HG02938 (cell line): ENCODE results near the gene RRBP1.
"Not testable (repeated sequence)": the region's sequence is repeated elsewhere in the genome, so short reads cannot be mapped to it uniquely, and the experiment has no call there.

Source experiments
- ATAC-seq: cut with Tn5 transposase; IDR thresholded peaks from one replicate; pipeline ENCODE4 v1.9.1; 2021; ENCODE audit warnings: mild to moderate bottlenecking, moderate library complexity; ENCODE audit not compliant: unreplicated experiment

RRBP1 gene

DNA sequence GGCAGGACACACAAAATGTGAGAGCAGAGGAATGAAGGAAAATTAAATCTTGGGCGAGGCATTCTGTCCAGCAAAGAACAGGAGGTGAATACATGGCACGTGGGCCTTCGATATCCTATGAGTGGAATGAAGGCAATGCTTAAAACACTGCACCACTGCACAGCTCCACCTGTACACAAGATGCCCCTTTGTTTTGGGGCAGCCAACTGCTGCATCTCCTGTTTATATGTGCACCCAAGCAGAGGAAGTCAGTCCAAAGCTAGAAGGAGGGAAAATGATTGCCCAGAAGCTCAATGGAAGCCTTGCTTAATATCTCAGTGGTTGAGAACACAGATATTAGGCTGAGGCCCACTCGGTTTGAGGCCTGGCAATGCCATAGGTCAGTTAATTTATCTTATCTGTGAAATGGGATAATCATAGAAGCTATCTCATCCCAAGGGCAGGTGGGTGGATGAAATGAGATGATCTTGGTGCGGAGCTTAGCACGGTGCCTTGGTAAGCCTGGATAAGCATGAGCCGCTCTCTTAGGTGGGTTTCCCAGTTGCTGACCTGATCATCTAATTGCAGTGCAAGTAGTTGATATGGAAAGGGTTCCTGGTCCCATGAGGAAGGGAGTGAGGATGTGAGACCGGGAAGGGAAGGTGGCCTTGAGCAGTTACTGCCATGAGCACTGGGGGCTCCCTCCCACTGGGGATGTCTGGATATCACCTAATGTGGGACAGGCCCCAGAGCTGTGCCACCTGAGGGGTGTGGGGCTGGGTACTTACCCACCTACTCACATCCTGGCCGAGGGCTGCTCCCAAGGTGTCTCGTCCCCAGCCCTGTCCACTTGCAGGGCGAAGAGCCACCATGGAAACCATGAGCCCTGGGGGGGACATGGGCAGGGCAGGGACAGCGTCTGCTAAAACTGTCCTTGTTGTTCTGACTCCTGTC is 27.6 kb upstream of the RRBP1 start:
- ATAC-seq = no peak

DNA sequence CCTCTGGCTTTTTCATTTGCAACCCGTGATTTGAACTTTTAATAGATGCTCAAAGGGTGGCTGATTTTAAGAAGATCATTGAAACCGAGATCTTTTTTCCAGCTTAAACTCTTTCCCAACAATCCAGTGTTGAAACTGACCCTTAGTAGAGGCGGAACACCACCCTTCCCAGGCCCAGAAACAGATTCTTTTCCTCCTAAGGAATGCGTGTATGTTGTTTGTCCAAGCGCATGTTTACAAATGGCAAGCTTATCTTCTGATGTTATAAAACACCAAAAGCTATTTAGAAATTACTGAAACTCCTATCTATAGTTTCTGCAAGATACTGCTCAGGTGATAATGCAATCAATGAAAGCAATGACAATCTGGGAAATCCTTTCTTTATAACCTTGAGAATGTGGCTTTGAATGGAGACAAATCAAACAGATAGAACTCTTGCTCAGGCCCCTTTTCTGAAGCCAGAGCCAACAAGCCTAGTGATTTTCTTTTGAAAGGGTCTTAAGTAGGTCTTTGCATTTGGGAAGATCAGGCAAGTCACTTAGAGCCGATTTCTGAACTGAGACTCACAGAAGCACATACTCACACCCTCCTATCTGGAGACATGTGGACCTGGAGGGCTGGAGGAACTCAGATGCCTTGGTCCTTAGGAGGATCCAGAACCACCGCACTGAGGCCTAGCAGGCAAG is 26.8 kb upstream of the RRBP1 start:
- no peak for ATAC-seq

DNA sequence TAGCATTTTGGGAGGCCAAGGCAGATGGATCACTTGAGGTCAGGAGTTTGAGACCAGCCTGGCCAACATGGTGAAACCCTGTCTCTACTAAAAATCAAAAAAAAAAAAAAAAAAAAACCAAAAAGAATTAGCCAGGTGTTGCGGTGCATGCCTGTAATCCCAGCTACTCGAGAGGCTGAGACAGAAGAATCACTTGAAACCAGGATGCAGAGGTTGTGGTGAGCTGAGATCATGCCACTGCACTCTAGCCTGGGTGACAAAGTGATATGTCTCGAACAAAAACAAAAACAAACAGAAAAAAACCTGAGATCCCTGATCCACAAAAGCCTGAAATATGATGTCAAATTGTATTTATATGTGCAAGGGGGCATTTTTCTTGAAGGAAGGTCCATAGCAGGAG is 25.9 kb upstream of the RRBP1 start:
- ATAC-seq = not testable (repeated sequence)

DNA sequence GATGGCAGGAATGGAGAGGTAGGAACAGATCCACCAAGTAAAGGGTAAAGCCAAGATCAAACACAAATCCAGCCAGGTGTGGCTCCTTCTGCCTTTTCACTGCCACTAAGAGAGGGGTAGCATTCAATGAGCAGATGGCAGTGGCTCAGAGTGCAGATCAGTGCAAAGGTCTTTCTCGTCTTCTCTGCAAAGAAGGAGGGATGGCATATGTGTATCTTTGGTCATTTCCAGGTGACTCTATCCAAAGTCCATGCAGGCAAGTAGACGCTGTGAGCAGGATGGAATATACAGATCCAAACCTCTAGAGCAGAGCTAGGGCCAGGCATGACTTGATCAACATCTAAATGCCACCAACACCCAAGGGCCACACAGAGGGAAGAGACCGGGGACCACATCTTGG is 24.6 kb upstream of the RRBP1 start:
- no peak for ATAC-seq

DNA sequence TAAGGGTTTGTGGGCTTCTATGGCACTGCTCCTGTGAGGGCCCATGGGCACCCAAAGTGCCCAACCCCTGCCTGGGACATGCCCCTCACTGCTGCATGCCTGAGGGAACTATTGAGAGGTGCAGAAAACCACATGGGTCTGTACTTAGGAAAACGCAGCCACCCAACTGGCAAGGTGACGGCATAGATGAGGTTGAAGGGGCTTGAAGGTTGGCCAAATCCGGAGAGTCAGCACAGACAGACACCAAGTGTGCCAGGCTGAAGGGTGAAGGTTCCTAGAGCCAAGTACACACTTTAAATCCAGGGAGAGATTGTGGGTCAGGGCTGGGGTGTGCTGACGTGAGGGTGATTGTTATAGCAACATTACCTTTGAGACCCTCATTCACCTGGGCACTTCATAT is 23.9 kb upstream of the RRBP1 start:
- ATAC-seq = no peak

GRCh38 chr20:17704589-17705317 is 22.7 kb upstream of the RRBP1 start:
- ATAC-seq = no peak

GRCh38 chr20:17701826-17702225 is 19.8 kb upstream of the RRBP1 start:
- no peak for ATAC-seq

- ATAC-seq = no peak
Measured at GRCh38 chr20:17700637-17701036, 18.6 kb upstream of the RRBP1 start.

- no peak for ATAC-seq
Measured at GRCh38 chr20:17699931-17700351, 17.9 kb upstream of the RRBP1 start, which contains the start of gene BANF2. BANF2 (plus strand) TSS chr20:17699966; CDS start chr20:17725026, 25,060 bp downstream.

DNA sequence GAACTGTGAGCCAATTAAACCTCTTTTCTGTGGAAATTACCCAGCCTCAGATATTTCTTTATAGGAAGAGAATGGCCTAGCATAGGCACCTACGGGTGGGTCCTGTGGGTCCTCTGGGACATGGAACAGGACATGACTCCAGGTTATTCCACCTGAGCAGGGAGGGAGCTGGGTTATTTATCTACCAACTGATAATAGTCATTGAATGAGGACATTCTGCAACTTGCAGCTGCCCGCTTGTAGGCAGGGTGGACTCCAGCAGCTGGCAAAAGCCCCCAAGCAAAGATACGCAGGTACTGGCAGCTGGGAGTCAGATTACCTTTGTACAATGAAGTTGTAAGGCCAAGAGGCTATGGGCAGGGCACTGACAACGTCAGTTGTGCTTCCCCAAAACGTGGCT is 16.3 kb upstream of the RRBP1 start:
- ATAC-seq = no peak

DNA sequence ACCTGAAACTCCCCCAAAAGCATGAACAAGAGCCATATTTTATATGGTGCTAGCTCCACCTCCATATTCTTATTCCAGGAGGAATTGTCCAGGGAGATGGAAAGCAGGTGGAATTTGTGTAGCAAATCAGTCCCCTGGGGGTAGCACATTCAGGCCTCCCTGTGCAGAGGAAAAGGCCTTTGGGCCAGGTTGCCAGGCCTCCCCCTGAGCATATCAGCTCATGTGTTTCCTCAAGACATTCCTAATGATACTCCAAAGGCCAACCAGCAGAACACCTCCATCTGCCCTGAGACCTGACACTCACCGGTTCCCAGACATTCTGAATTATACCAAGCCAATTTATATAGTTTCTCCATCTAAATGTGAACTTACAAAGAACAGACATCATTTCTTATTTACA is 15.1 kb upstream of the RRBP1 start:
- no peak for ATAC-seq

- ATAC-seq = no peak
Measured at GRCh38 chr20:17696287-17696686, 14.2 kb upstream of the RRBP1 start.

DNA sequence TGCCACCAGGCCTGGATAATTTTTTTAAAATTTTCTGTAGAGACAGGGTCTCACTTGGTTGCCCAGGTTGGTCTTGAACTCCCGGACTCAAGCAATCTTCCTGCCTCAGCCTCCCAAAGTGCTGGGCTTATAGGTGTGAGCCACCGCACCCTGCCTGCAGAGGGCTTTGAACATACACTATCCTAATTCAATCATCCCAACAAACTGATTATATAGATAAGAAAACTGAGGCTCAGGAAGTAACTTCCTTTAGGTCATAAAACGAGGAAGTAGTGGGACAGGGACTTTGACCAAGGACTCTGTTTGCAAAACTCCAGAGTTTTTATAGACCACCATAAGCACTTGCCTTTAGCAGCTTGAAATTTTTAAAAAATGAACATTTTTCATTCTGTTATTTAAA is 12.7 kb upstream of the RRBP1 start:
- no peak for ATAC-seq

- ATAC-seq = no peak
Measured at GRCh38 chr20:17693444-17694001, 11.5 kb upstream of the RRBP1 start.

DNA sequence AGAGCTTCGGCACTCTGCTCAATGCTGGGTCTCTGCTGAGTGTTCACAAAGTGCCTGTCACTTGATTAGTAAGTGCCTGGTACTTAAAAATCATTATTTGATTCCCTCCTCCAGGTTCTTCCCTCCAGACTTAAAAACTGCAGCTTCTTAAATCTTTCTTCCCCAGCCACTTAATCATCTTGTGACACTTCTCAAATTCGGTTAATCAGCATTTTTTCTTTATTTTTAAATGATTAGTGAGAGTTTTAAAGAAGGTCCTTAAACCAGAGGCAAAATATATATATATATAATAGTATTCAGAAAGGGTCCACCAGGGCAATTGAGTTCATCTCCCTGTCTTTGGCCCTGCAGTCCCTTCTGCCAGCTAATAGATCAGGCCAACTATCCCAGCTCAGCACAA is 9.7 kb upstream of the RRBP1 start:
- no peak for ATAC-seq

- no peak for ATAC-seq
Measured at GRCh38 chr20:17690144-17690543, 8.1 kb upstream of the RRBP1 start.

DNA sequence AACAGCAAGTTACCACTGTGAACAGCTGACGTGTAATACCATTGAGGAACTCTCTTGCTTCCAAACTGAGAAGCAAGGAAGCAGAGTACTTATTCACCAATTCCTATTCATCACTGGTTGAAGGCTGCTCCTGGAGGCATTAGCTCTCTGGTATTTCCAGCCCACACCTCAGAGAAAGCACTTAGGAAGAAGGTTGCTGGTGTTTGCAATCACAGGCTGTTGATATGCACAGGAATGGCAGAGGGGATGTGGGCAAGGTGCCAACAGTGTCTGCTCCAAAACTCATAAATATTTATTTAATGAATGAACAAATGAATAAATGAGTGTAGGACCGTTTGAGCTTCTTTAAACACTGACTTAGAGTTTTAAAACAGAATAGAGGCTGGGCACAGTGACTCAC is 6.9 kb upstream of the RRBP1 start:
- ATAC-seq = no peak

DNA sequence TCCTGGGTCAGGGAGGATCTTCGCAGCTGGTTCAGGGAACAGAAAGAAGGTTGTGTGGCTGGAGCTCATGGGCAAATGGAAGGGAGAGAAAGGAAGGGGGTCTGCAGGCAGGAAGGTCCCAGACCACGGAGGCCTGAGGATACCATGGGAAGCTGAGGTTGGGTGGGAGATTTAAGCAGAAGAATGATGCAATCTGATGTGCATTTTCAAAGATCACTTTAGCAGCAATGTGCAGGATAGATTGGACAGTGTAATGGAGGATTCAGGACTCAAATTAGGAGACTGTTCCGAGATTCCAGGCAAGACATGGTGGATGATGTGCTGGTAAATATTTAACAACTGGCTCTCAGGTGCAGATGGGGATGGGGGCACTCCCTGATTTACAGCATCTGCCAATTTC is 5.8 kb upstream of the RRBP1 start:
- no peak for ATAC-seq

DNA sequence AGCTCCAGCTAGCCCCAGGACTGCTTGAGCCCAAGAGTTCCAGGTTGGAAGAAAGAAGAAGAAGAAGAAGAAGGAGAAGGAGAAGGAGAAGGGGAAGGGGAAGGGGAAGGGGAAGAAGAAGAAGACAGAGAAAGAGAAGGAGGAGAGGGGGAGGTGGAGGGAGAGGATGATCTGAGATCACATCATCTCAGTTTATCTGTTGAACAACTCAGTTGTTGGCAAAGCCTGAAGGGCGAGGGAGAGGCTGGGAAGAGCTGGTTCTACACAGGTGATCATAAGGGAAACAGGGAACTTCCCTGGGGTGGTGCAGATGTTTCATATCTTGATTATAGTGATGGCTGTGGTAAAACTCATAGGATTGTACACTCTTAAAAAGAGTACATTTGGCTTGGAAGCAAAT is 3.1 kb upstream of the RRBP1 start:
- no peak for ATAC-seq

GRCh38 chr20:17684077-17684888 is 2.2 kb upstream of the RRBP1 start:
- no peak for ATAC-seq
